Measurements from ENCODE around the gene MBOAT1.

GRCh38 chr6:20148433-20148832 lies 63.8 kb downstream of the MBOAT1 start:
- no peak for TF ChIP-seq CTCF (IDR thresholded peaks at IDR 0.05)
- no peak for TF ChIP-seq POLR2A (IDR thresholded peaks at IDR 0.05)
